CD4-positive, alpha-beta T cell (primary cell): ENCODE data around the gene VWA8. TPM values are rescaled to one million over a fixed set of nuclear protein-coding genes. Genes with fewer than 3 reads are reported as not detected.
"Not testable (repeated sequence)": the region's sequence is repeated elsewhere in the genome, so short reads cannot be mapped to it uniquely, and the experiment has no call there.

Experiments
- ATAC-seq: fragments of 200-7000 bp; cut with Tn5 transposase; one replicate; pipeline ENCODE4 v1.10.0; 2022; ENCODE audit warnings: mild to moderate bottlenecking; ENCODE audit not compliant: poor library complexity
- CTCF ChIA-PET: fragments of 350-600 bp; sonication (Branson Sonifier 250); formaldehyde crosslinking; loops from one replicate; lab custom pipeline; 2021; ENCODE audit warnings: antibody characterized with exemption, inconsistent platforms; lab: Charles Lee
- POLR2A ChIA-PET: fragments of 350-600 bp; sonication (Branson Sonifier 250); formaldehyde crosslinking; loops from one replicate; lab custom pipeline; 2021; ENCODE audit warnings: antibody characterized with exemption, inconsistent platforms; lab: Charles Lee
- DNase-seq, 14 experiments: peaks; one replicate each; pipeline ENCODE4 v3.0.0-alpha.2; 2013 to 2020; ENCODE audit warnings: mixed read lengths in 2 of 14
- H3K27ac ChIP-seq, 2 donors: one replicate each; pipeline versions ENCODE4 v1.5.1 to v1.7.0; 2013; ENCODE audit warnings: low read length in 2 of 2, low read depth in 1 of 2, mild to moderate bottlenecking in 1 of 2
- H3K27me3 ChIP-seq, 2 experiments: 1 replicate in 1 of 2; 2 replicates in 1 of 2; pipeline versions ENCODE4 v1.6.1 to v1.7.0; 2013; ENCODE audit warnings: low read length in 2 of 2, control low read depth in 1 of 2, mild to moderate bottlenecking in 1 of 2, moderate library complexity in 1 of 2; ENCODE audit not compliant: insufficient read depth in 2 of 2, control insufficient read depth in 1 of 2
- H3K36me3 ChIP-seq: one replicate; pipeline ENCODE4 v1.6.1; 2013; ENCODE audit warnings: low read length, control low read depth; ENCODE audit not compliant: insufficient read depth
- H3K4me1 ChIP-seq: one replicate; pipeline ENCODE4 v1.6.1; 2013; ENCODE audit warnings: low read length, control low read depth; ENCODE audit not compliant: insufficient read depth
- H3K4me3 ChIP-seq: one replicate; pipeline ENCODE4 v1.5.1; 2013; ENCODE audit warnings: mild to moderate bottlenecking, low read length, moderate library complexity
- H3K9me3 ChIP-seq, 2 experiments: 1 replicate in 1 of 2; 2 replicates in 1 of 2; pipeline versions ENCODE4 v1.6.1 to v1.7.0; 2013; ENCODE audit warnings: low read length in 2 of 2, mild to moderate bottlenecking in 2 of 2, control low read depth in 1 of 2, moderate library complexity in 1 of 2; ENCODE audit not compliant: control insufficient read depth in 1 of 2, insufficient read depth in 1 of 2
- H3K27ac Mint-ChIP-seq: one replicate; pipeline ENCODE4 v1.8.0; 2020; ENCODE audit warnings: mixed read lengths
- H3K27me3 Mint-ChIP-seq: one replicate; pipeline ENCODE4 v1.8.0; 2021; ENCODE audit warnings: mixed read lengths
- H3K36me3 Mint-ChIP-seq: one replicate; pipeline ENCODE4 v1.8.0; 2021; ENCODE audit warnings: low read depth, mixed read lengths
- H3K4me1 Mint-ChIP-seq: one replicate; pipeline ENCODE4 v1.8.0; 2021; ENCODE audit warnings: low read depth, mixed read lengths
- H3K4me3 Mint-ChIP-seq: one replicate; pipeline ENCODE4 v1.8.0; 2020; ENCODE audit warnings: mild to moderate bottlenecking, mixed read lengths
- H3K9me3 Mint-ChIP-seq: one replicate; pipeline ENCODE4 v1.8.0; 2020; ENCODE audit warnings: mixed read lengths
- intact Hi-C, 2 experiments: fragments of 100-400 bp; cut with DNase I in 1 of 2; cut with micrococcal nuclease in 1 of 2; formaldehyde crosslinking; loops; one replicate each; pipeline versions ENCODE4 v1.15.1 to v1.9.0; 2023 to 2025; cut with DNase I, micrococcal nuclease
- total RNA-seq, 174 experiments: library from RNA in 2 of 174; stranded (reverse) in 2 of 174; gene quantifications; one replicate each; pipeline ENCODE4 v1.2.3 and lab custom pipeline; 2021 to 2026
- TF ChIP-seq, protein P1 (sequence below): fragments of 200-600 bp; IDR thresholded peaks from one replicate; pipeline ENCODE4 v1.8.0; 2022; ENCODE audit warnings: antibody characterized with exemption, mild to moderate bottlenecking

Gene VWA8
- total RNA-seq, 2 experiments from 2014 or later, result 18.7 to 19.0 TPM

DNA sequence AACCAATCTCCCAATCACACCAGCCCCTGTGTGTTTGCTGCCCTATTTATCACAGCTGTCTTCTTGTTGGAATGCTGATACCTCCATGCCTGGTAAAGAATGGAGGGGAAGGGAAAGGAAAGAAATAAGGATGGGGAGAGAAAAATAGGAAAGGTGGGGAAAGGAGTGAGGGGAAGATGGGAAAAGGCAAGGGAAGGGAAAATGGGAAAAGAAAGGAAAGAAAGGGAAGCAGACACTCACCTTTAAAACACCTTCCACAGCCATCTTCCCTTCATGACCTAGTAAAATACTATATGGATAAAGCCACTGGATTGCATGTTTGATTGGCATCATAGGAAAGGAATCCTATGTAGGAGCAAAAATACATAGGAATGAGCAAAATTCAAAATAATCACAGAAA, 77.8 kb downstream of the VWA8 start:
- intact Hi-C loops, result no loop called here
- H3K27ac ChIP-seq, result no peak overlapping the region
- H3K4me3 ChIP-seq, result no peak overlapping the region
- DNase-seq (no peak), ATAC-seq (no peak)
- H3K9me3 ChIP-seq, result no peaks in the 10 kb centered on the region
- ChIA-PET CTCF (no interaction called here), POLR2A (no interaction called here)
- H3K4me1 ChIP-seq, result no peaks in the 10 kb centered on the region
- peaks cover 31% of the 10 kb centered on the region for H3K36me3 ChIP-seq
- Mint-ChIP-seq H3K4me1 (no peaks in the 10 kb centered on the region), H3K27me3 (no peaks in the 10 kb centered on the region), H3K4me3 (no peak overlapping the region), H3K36me3 (peaks cover 78% of the 10 kb centered on the region), H3K27ac (no peak overlapping the region), H3K9me3 (peaks cover 4% of the 10 kb centered on the region)
- no peaks in the 10 kb centered on the region for H3K27me3 ChIP-seq
- TF ChIP-seq, protein P1, sequence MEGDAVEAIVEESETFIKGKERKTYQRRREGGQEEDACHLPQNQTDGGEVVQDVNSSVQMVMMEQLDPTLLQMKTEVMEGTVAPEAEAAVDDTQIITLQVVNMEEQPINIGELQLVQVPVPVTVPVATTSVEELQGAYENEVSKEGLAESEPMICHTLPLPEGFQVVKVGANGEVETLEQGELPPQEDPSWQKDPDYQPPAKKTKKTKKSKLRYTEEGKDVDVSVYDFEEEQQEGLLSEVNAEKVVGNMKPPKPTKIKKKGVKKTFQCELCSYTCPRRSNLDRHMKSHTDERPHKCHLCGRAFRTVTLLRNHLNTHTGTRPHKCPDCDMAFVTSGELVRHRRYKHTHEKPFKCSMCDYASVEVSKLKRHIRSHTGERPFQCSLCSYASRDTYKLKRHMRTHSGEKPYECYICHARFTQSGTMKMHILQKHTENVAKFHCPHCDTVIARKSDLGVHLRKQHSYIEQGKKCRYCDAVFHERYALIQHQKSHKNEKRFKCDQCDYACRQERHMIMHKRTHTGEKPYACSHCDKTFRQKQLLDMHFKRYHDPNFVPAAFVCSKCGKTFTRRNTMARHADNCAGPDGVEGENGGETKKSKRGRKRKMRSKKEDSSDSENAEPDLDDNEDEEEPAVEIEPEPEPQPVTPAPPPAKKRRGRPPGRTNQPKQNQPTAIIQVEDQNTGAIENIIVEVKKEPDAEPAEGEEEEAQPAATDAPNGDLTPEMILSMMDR, result no peak

DNA sequence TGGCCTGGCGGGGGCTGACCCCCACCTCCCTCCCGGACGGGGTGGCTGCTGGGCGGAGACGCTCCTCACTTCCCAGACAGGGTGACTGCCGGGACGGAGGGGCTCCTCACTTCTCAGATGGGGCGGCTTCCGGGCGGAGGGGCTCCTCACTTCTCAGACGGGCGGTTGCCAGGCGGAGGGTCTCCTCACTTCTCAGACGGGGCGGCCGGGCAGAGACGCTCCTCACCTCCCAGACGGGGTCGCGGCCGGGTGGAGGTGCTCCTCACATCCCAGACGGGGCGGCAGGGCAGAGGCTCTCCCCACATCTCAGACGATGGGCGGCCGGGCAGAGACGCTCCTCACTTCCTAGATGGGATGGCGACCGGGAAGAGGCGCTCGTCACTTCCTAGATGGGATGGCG, 79.0 kb downstream of the VWA8 start:
- H3K4me1 ChIP-seq, H3K4me1 Mint-ChIP-seq, H3K4me3 Mint-ChIP-seq, H3K9me3 Mint-ChIP-seq, ATAC-seq, POLR2A ChIA-PET, H3K27me3 Mint-ChIP-seq, H3K27ac ChIP-seq, CTCF ChIA-PET, H3K27me3 ChIP-seq, H3K4me3 ChIP-seq, intact Hi-C loops, H3K27ac Mint-ChIP-seq, DNase-seq, H3K9me3 ChIP-seq: not testable (repeated sequence)
- H3K36me3 Mint-ChIP-seq, result peaks cover 67% of the 10 kb centered on the region
- H3K36me3 ChIP-seq, result peaks cover 31% of the 10 kb centered on the region

DNA sequence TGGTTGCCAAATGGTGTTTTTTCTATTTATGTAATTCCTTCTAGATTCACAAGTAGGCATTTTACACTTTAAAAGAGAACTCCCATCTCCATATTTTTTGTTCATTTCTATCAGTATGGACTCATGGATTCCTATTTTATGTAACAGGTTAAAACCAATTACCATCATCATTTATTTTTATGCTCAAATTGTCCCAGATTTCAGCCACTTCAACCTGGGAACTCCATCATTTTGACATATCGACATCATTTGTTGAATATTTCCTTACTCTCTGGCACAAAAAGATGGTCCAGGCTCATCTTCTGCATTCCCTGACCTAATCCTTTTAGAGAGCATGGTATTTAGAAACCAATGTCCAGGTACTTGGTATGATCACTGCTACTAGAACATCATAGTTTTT, 79.9 kb downstream of the VWA8 start:
- H3K4me1 ChIP-seq, result no peaks in the 10 kb centered on the region
- H3K4me1 Mint-ChIP-seq, result no peaks in the 10 kb centered on the region
- ChIA-PET POLR2A (no interaction called here), CTCF (no interaction called here)
- H3K27ac Mint-ChIP-seq, result no peak overlapping the region
- no peaks in the 10 kb centered on the region for H3K9me3 ChIP-seq
- H3K27me3 ChIP-seq, result no peaks in the 10 kb centered on the region
- H3K4me3 Mint-ChIP-seq, result no peak overlapping the region
- no peaks in the 10 kb centered on the region for H3K27me3 Mint-ChIP-seq
- DNase-seq (no peak), ATAC-seq (no peak)
- peaks cover 58% of the 10 kb centered on the region for H3K36me3 Mint-ChIP-seq
- no peak overlapping the region for H3K27ac ChIP-seq
- H3K4me3 ChIP-seq, result no peak overlapping the region
- peaks cover 29% of the 10 kb centered on the region for H3K36me3 ChIP-seq
- intact Hi-C loops, result no loop called here
- TF ChIP-seq, protein P1, result no peak
- H3K9me3 Mint-ChIP-seq, result peaks cover 4% of the 10 kb centered on the region

DNA sequence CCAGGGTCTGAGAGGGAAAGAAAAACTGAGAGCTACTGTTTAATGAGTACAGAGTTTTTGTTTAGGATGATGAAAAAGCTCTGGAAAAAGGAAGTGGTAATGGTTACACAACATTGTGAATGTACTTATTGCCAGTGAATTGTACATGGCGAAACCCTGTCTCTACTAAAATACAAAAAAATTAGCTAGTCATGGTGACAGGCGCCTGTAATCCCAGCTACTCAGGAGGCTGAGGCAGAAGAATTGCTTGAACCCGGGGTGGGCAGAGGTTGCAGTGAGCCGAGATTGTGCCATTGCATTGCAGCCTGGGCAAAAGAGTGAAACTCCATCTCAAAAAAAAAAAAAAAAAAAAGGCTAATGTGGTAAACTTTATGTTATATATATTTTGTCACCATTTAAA, 96.3 kb downstream of the VWA8 start:
- CTCF ChIA-PET, result interaction anchor here (0.7 kb wide), 2 partner anchors 153 to 273 kb away, joined by 3 read pairs; no protein-coding TSS in a partner anchor
- peak in 3 of 14 experiments; percentile 3 to 36 (median 18) for DNase-seq

DNA sequence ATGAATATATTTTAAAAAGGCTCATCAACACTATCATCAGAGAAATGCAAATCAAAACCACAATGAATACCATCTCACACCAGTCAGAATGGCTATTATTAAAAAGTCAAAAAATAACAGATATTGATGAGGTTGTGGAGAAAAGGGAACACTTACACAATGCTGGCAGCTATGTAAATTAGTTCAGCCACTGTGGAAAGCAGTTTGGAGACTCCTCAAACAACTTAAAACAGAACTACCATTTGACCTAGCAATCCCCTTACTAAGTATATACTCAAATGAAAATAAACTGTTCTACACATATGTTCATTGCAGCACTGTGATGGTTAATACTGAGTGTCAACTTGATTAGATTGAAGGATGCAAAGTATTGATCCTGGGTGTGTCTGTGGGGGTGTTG, 98.2 kb downstream of the VWA8 start:
- peaks cover 26% of the 10 kb centered on the region for H3K36me3 ChIP-seq
- H3K4me3 ChIP-seq, H3K27ac ChIP-seq, H3K27me3 Mint-ChIP-seq, H3K27ac Mint-ChIP-seq, DNase-seq, H3K9me3 ChIP-seq, H3K4me1 ChIP-seq, ATAC-seq, H3K9me3 Mint-ChIP-seq, CTCF ChIA-PET, POLR2A ChIA-PET, intact Hi-C loops, H3K4me1 Mint-ChIP-seq, H3K27me3 ChIP-seq, H3K4me3 Mint-ChIP-seq: not testable (repeated sequence)
- H3K36me3 Mint-ChIP-seq, result peaks cover 87% of the 10 kb centered on the region

More for the DNA sequence above, 96.3 kb downstream of the VWA8 start:
- no peaks in the 10 kb centered on the region for H3K9me3 ChIP-seq
- TF ChIP-seq, protein P1, result no peak
- no peaks in the 10 kb centered on the region for H3K27me3 ChIP-seq
- H3K27ac ChIP-seq, result no peak overlapping the region
- H3K27me3 Mint-ChIP-seq, result no peaks in the 10 kb centered on the region
- H3K36me3 ChIP-seq, result peaks cover 26% of the 10 kb centered on the region
- ATAC-seq, result no peak
- no peak overlapping the region for H3K4me3 ChIP-seq
- H3K4me1 Mint-ChIP-seq, result peaks cover 7% of the 10 kb centered on the region
- intact Hi-C loops, result no loop called here
- POLR2A ChIA-PET, result no interaction called here
- peaks cover 73% of the 10 kb centered on the region for H3K36me3 Mint-ChIP-seq
- no peak overlapping the region for H3K4me3 Mint-ChIP-seq
- H3K9me3 Mint-ChIP-seq, result no peaks in the 10 kb centered on the region
- H3K4me1 ChIP-seq, result no peaks in the 10 kb centered on the region
- H3K27ac Mint-ChIP-seq, result no peak overlapping the region
